ENCODE data around the gene NCAPD2.

The NCAPD2 gene

DNA sequence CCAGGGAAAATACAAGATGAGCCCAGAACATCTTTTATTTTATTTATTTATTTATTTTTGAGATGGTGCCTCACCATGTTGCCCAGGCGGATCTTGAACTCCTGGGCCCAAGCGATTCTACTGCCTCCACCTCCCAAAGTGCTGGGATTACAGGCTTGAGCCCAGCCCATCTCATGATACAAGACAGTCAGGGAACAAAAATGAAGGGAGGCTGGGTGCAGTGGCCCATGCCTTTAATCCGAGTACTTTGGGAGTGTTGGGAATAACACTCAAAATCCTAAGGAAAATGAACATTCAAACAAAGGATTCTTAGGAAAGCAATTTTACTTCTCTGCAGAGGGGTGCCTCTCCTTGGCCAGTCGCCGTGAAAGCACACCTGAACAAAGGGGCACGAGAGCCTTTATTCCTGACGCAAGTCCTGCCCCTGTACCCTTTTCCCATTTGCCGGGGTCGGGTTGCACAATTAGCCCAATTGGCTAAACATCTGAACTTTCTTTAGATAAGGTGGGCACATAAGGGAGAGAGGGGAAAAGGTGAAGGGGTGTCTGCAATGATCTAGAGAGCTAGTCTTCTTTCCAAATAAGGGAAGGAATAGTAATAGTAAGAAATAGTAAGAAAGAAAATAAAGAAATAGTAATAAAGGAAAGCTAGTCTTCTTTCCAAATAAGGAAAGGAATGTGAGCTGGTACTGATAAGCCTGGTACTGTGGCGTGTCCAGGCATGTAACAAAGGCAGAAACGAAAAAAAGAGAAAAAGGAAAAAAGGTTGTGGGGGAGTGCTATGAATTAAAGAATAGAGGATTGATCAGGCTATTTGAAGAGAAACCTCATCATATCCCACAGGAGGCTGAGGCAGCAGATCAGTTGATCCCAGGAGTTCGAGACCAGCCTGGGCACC lies 13.4 kb downstream of the NCAPD2 start:
- TF ChIP-seq, protein P1, sequence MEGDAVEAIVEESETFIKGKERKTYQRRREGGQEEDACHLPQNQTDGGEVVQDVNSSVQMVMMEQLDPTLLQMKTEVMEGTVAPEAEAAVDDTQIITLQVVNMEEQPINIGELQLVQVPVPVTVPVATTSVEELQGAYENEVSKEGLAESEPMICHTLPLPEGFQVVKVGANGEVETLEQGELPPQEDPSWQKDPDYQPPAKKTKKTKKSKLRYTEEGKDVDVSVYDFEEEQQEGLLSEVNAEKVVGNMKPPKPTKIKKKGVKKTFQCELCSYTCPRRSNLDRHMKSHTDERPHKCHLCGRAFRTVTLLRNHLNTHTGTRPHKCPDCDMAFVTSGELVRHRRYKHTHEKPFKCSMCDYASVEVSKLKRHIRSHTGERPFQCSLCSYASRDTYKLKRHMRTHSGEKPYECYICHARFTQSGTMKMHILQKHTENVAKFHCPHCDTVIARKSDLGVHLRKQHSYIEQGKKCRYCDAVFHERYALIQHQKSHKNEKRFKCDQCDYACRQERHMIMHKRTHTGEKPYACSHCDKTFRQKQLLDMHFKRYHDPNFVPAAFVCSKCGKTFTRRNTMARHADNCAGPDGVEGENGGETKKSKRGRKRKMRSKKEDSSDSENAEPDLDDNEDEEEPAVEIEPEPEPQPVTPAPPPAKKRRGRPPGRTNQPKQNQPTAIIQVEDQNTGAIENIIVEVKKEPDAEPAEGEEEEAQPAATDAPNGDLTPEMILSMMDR (IDR thresholded peaks at IDR 0.05; ENCODE audit: insufficient read depth, missing control alignments): no peak
- FAIRE-seq (no peak), DNase-seq (ENCODE audit: insufficient read length, low spot score) (no peak)

- DNase-seq (ENCODE audit: insufficient read length, low spot score) (no peak), FAIRE-seq (no peak)
- TF ChIP-seq, protein P1 (IDR thresholded peaks at IDR 0.05; ENCODE audit: insufficient read depth, missing control alignments): no peak
Measured at GRCh38 chr12:6508087-6508486, 14.2 kb downstream of the NCAPD2 start.

- TF ChIP-seq, protein P1 (IDR thresholded peaks at IDR 0.05; ENCODE audit: insufficient read depth, missing control alignments): no peak
- DNase-seq (ENCODE audit: insufficient read length, low spot score) (no peak), FAIRE-seq (no peak)
Measured at GRCh38 chr12:6520186-6520585, 26.3 kb downstream of the NCAPD2 start.

- FAIRE-seq (no peak), DNase-seq (ENCODE audit: insufficient read length, low spot score) (no peak)
- TF ChIP-seq, protein P1 (IDR thresholded peaks at IDR 0.05; ENCODE audit: insufficient read depth, missing control alignments): no peak
Measured at GRCh38 chr12:6522193-6522592, 28.3 kb downstream of the NCAPD2 start.

DNA sequence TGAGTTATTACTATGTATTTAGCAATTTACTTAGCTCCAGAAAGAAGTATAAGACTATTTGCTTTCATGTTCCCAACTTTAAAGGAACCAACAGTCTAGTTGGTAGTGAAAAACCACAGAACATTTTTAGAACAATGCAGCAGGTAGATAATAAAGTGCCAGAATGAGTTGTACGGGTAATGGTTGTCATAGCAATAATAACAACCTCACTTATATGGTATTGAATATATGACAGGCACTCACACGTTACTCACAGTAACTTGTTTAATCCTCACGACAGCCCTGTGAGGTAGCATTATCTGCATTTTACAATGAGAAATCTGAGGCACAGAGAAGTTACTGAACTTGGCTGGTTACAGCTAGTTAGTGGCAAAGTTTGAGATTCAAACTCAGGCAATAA lies 29.8 kb downstream of the NCAPD2 start:
- TF ChIP-seq, protein P1 (IDR thresholded peaks at IDR 0.05; ENCODE audit: insufficient read depth, missing control alignments): no peak

DNA sequence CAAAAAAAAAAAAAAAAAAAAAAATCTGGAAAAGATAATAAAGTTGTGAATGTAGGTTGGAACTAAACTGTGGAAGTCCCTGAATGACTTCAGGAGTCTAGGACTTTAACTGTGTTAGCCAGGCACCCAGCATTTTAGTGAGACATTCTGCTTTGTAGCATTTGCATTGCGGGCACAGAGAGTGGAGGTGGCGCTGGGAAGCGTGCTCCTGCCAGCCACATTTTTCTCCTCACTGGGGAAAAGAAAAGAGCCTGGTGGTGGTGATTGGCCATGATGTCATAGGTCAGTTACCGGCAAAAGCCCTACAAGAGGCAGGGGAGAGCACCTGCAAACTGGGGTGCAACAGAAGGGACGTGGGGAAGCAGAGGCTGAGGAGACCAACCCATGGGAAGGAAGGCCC lies 30.7 kb downstream of the NCAPD2 start:
- TF ChIP-seq, protein P1 (IDR thresholded peaks at IDR 0.05; ENCODE audit: insufficient read depth, missing control alignments): no peak
- FAIRE-seq (no peak), DNase-seq (ENCODE audit: insufficient read length, low spot score) (no peak)

More for the DNA sequence above, 29.8 kb downstream of the NCAPD2 start:
- peak; percentile 32 for FAIRE-seq
- no peak for DNase-seq (ENCODE audit: insufficient read length, low spot score)

- TF ChIP-seq, protein P1 (IDR thresholded peaks at IDR 0.05; ENCODE audit: insufficient read depth, missing control alignments): no peak
- DNase-seq (ENCODE audit: insufficient read length, low spot score): no peak
- no peak for FAIRE-seq
Measured at GRCh38 chr12:6526201-6526600, 32.3 kb downstream of the NCAPD2 start.

Data from D721Med (cell line).